HG02623 (cell line): Measurements from ENCODE around the gene HAUS3.
"Not testable (repeated sequence)": the region's sequence is repeated elsewhere in the genome, so short reads cannot be mapped to it uniquely, and the experiment has no call there.

Source experiments
- ATAC-seq: cut with Tn5 transposase; IDR thresholded peaks from one replicate; pipeline ENCODE4 v1.9.1; 2021; ENCODE audit warnings: moderate library complexity; ENCODE audit not compliant: unreplicated experiment

The HAUS3 gene

GRCh38 chr4:2276581-2277325 lies 34.8 kb upstream of the HAUS3 start:
- ATAC-seq, result no peak

- no peak for ATAC-seq
Observed at GRCh38 chr4:2275546-2276251, 33.8 kb upstream of the HAUS3 start.

- ATAC-seq, result not testable (repeated sequence)
Observed at GRCh38 chr4:2275044-2275397, 33.1 kb upstream of the HAUS3 start.

GRCh38 chr4:2274320-2275043 lies 32.6 kb upstream of the HAUS3 start:
- no peak for ATAC-seq

- no peak for ATAC-seq
Observed at GRCh38 chr4:2273657-2274319, 31.9 kb upstream of the HAUS3 start.

- ATAC-seq, result no peak
Observed at GRCh38 chr4:2273221-2273620, 31.3 kb upstream of the HAUS3 start.

GRCh38 chr4:2272828-2273120 lies 30.9 kb upstream of the HAUS3 start:
- no peak for ATAC-seq

- ATAC-seq, result no peak
Observed at GRCh38 chr4:2272026-2272827, 30.3 kb upstream of the HAUS3 start.

- ATAC-seq, result no peak
Observed at GRCh38 chr4:2271279-2272025, 29.5 kb upstream of the HAUS3 start.

- ATAC-seq, result no peak
Observed at GRCh38 chr4:2270341-2271165, 28.6 kb upstream of the HAUS3 start.

GRCh38 chr4:2269618-2270163 lies 27.8 kb upstream of the HAUS3 start:
- ATAC-seq, result no peak

- ATAC-seq, result no peak
Observed at GRCh38 chr4:2269206-2269531, 27.2 kb upstream of the HAUS3 start.

- no peak for ATAC-seq
Observed at GRCh38 chr4:2268357-2269205, 26.7 kb upstream of the HAUS3 start.

GRCh38 chr4:2267841-2268240 lies 25.9 kb upstream of the HAUS3 start:
- ATAC-seq, result no peak

GRCh38 chr4:2267320-2267811 lies 25.4 kb upstream of the HAUS3 start:
- no peak for ATAC-seq

- ATAC-seq, result no peak
Observed at GRCh38 chr4:2266821-2267220, 24.9 kb upstream of the HAUS3 start.

- no peak for ATAC-seq
Observed at GRCh38 chr4:2266181-2266580, 24.3 kb upstream of the HAUS3 start.
